ENCODE results near the gene SLC10A1.

The SLC10A1 gene

DNA sequence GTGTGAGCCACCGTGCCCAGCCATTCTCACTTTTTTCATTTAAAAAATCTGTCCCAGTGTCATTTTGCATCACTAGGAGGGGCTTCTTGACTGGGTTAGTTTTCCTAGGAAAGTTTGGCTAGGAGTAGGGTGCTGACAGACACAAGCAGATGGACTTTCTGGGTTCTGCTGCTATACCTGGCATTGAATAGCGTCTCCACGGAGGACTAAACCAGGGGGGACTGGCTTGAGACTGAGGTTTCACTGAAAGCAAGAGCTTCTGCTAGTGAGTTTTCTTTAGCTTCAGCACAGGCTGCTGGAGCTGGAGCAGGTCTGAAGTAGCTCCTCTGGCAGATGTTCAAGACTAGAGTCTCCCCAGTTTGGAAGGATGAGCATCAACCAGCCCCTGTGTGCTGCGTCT is 1.4 kb downstream of the SLC10A1 start:
- DNase-seq (ENCODE audit: low spot score) = no peak
- Mint-ChIP-seq H3K4me3 (no peak overlapping the region), H3K4me1 (ENCODE audit: low read depth) (no peaks in the 10 kb centered on the region), H3K27ac (no peak overlapping the region), H3K36me3 (ENCODE audit: low read depth) (no peaks in the 10 kb centered on the region), H3K27me3 (ENCODE audit: low read depth) (peaks cover 4% of the 10 kb centered on the region), H3K9me3 (no peaks in the 10 kb centered on the region)

DNA sequence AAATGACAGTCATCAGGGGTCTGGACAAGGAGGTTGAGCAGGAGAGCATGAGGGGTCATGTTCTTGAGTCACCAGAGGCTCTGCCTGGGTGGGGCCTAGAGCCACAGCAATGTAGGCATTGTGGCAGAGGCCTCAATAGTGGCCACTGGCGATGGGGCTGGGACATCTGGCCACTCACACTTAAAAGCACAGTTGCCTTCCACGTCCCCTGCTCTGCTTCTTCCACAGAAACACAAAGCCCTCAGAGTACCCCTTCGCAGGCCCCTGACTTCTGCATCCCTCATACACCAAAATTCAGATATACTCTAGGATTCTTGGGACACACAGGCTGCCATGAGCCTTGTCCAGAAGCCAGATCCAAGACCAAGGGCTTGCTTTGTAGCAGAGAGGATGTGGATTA is 2.2 kb downstream of the SLC10A1 start:
- H3K9me3 Mint-ChIP-seq = no peaks in the 10 kb centered on the region
- no peaks in the 10 kb centered on the region for H3K4me1 Mint-ChIP-seq (ENCODE audit: low read depth)
- peaks cover 2% of the 10 kb centered on the region for H3K27me3 Mint-ChIP-seq (ENCODE audit: low read depth)
- no peak overlapping the region for H3K27ac Mint-ChIP-seq
- H3K4me3 Mint-ChIP-seq = no peak overlapping the region
- H3K36me3 Mint-ChIP-seq (ENCODE audit: low read depth) = no peaks in the 10 kb centered on the region
- no peak for DNase-seq (ENCODE audit: low spot score)

DNA sequence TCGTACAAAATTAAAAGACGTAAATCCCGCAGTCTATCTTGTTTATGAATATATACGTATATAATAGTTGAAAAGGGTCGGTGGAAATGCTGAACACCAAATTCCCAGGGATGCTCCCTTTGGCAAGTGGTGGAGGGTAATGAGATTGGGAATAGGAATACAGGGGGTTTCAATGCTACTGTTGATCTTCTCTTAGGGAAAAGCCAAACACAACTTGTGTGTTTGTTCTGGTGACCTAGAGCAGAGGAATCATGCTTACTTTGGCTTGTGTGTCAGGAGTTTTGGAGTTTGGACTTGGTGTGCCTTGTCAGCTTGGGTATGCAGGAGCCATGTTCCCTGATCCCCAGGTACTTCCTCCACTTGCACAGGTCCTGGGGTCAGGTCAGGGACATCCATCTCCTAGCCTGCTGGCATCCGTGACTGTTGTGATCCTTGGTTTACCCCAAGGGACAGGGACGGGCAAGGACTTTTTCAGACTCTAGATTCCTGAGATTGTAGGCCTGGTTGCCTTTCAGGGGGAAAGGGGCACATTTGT is 4.1 kb downstream of the SLC10A1 start:
- no peaks in the 10 kb centered on the region for H3K36me3 Mint-ChIP-seq (ENCODE audit: low read depth)
- DNase-seq (ENCODE audit: low spot score) = no peak
- no peaks in the 10 kb centered on the region for H3K4me1 Mint-ChIP-seq (ENCODE audit: low read depth)
- no peak overlapping the region for H3K27ac Mint-ChIP-seq
- no peaks in the 10 kb centered on the region for H3K9me3 Mint-ChIP-seq
- no peak overlapping the region for H3K4me3 Mint-ChIP-seq
- H3K27me3 Mint-ChIP-seq (ENCODE audit: low read depth) = peaks cover 3% of the 10 kb centered on the region

DNA sequence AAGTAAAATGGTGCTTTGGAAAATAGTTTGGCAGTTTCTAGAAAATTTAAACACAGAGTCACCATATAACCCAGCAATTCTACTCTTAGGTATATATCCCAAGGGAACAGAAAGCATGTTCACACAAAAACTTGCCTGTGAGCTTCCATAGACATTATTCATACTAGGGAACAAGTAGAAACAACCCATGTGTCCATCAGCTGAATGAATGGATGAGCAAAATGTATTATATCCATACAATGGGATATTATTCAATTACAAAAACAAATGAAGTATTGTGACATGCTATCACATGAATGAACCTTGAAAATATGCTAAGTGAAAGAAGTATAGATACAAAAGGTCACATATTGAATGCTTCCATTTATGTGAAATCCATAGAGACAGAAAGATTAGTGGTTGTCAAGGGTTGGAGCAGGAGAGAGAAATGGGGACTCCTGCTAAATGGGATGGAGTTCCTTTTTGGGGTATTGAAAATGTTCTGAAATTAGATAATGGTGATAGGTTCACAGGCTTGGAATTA is 7.9 kb downstream of the SLC10A1 start:
- DNase-seq (ENCODE audit: low spot score) = no peak
- Mint-ChIP-seq H3K36me3 (ENCODE audit: low read depth) (no peaks in the 10 kb centered on the region), H3K27ac (no peak overlapping the region), H3K27me3 (ENCODE audit: low read depth) (peaks cover 3% of the 10 kb centered on the region), H3K9me3 (no peaks in the 10 kb centered on the region), H3K4me3 (no peak overlapping the region), H3K4me1 (ENCODE audit: low read depth) (no peaks in the 10 kb centered on the region)

DNA sequence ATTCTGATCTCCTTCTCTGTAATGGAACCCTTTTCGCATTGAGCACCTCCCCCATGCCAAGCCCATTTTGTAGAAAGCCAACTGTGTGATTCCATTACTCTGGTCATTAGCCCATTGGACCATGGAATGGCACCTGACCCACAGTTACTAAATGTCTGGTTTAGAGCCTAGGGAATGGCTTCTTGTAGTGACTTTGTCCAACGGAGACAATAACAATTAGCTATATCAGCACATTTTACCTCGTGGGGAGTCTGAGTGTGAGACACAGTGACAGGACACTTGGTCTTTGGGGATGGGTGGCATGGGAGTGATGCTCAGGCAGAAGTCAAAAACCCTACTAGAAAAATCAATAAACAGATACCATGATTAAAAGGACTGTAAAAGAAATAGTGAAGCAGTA is 10.4 kb downstream of the SLC10A1 start:
- H3K9me3 Mint-ChIP-seq = no peaks in the 10 kb centered on the region
- DNase-seq (ENCODE audit: low spot score) = no peak
- H3K27ac Mint-ChIP-seq = no peak overlapping the region
- H3K4me3 Mint-ChIP-seq = no peak overlapping the region
- H3K36me3 Mint-ChIP-seq (ENCODE audit: low read depth) = no peaks in the 10 kb centered on the region
- no peaks in the 10 kb centered on the region for H3K4me1 Mint-ChIP-seq (ENCODE audit: low read depth)
- H3K27me3 Mint-ChIP-seq (ENCODE audit: low read depth) = peaks cover 3% of the 10 kb centered on the region

DNA sequence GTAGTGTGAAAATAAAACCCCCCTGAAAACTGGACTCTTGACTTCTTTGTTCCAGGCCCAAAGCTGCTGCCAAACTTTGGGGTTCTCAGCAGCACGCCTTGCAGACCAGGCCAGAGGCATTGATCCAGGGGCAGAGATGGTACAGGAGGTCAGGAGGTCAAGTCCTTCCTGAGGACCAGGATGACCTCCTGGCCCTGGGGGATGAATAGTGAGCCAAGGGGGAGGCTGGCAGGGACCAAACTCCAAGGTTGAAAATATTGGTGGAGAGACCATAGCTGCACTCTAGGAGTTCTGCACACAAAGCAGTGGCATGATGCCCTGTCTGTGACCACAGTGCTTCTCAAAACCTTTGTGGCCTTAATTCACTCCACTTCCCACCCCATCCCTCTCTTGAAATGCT is 12.1 kb downstream of the SLC10A1 start:
- no peaks in the 10 kb centered on the region for H3K9me3 Mint-ChIP-seq
- no peaks in the 10 kb centered on the region for H3K4me1 Mint-ChIP-seq (ENCODE audit: low read depth)
- no peak overlapping the region for H3K4me3 Mint-ChIP-seq

DNA sequence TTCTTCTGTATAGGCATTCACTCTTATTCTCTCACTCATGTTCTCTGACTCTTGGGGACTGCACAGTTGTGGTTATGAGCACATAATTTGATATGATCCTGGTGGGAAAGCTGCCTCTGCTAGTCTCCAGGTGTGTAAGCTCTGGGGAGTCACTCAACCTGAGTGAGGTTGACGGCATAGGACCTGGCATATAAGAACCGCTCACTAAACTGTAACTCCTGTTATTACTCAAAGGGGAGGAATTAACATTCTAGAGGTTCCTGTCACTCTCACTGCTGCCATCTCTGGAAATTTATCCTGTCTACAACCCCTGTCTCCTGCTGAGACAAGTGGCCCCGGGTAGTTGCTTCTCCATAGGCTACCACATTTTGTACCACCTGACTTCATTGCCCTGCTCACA is 16.1 kb downstream of the SLC10A1 start:
- H3K27ac Mint-ChIP-seq = no peak overlapping the region
- H3K36me3 Mint-ChIP-seq (ENCODE audit: low read depth) = peaks cover 26% of the 10 kb centered on the region
- H3K9me3 Mint-ChIP-seq = no peaks in the 10 kb centered on the region
- H3K27me3 Mint-ChIP-seq (ENCODE audit: low read depth) = no peaks in the 10 kb centered on the region
- H3K4me3 Mint-ChIP-seq = no peak overlapping the region
- H3K4me1 Mint-ChIP-seq (ENCODE audit: low read depth) = peaks cover 12% of the 10 kb centered on the region
- DNase-seq (ENCODE audit: low spot score) = no peak

More for the DNA sequence above, 12.1 kb downstream of the SLC10A1 start:
- Mint-ChIP-seq H3K36me3 (ENCODE audit: low read depth) (peaks cover under 1% of the 10 kb centered on the region), H3K27me3 (ENCODE audit: low read depth) (peaks cover 2% of the 10 kb centered on the region), H3K27ac (no peak overlapping the region)
- no peak for DNase-seq (ENCODE audit: low spot score)

DNA sequence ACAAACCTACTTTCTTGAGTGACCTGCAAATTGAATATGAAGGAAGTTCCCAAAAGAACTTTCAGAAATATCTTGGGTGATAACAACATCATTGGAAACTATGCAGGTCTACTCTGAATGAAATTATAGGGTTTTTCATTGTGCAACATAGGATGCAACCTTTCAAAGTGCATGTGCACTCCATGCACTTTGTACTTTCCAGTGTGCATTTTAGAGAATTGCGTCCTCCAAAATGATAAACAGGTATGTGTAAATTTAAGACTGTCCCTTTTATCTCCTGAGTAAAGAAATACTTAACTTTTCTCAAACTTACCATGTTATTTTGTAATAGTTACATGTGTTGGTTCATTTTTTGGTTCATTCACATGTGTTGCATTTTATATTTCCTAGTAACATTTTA is 16.9 kb downstream of the SLC10A1 start:
- peaks cover 34% of the 10 kb centered on the region for H3K36me3 Mint-ChIP-seq (ENCODE audit: low read depth)
- peaks cover 17% of the 10 kb centered on the region for H3K4me1 Mint-ChIP-seq (ENCODE audit: low read depth)
- H3K27ac Mint-ChIP-seq = no peak overlapping the region
- no peak overlapping the region for H3K4me3 Mint-ChIP-seq
- DNase-seq (ENCODE audit: low spot score) = no peak
- H3K9me3 Mint-ChIP-seq = no peaks in the 10 kb centered on the region
- no peaks in the 10 kb centered on the region for H3K27me3 Mint-ChIP-seq (ENCODE audit: low read depth)

DNA sequence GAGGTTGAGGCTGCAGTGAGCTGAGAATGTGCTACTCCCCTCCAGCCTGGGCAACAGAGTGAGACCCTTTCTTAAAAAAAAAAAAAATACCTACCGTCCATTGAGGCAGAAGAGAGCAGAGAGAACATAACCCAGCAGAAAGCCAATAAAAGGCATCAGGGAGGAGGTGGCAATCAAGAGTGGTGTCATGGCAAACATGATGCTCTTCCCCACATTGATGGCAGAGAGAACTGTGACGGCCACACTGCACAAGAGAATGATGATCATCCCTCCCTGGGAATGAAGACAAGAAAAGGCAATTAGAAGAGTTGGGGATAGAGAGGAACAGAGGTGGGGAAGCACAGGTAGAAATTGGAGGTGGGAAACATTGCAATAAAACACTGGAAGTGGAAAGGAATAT is 18.0 kb downstream of the SLC10A1 start:
- H3K27ac Mint-ChIP-seq = no peak overlapping the region

DNA sequence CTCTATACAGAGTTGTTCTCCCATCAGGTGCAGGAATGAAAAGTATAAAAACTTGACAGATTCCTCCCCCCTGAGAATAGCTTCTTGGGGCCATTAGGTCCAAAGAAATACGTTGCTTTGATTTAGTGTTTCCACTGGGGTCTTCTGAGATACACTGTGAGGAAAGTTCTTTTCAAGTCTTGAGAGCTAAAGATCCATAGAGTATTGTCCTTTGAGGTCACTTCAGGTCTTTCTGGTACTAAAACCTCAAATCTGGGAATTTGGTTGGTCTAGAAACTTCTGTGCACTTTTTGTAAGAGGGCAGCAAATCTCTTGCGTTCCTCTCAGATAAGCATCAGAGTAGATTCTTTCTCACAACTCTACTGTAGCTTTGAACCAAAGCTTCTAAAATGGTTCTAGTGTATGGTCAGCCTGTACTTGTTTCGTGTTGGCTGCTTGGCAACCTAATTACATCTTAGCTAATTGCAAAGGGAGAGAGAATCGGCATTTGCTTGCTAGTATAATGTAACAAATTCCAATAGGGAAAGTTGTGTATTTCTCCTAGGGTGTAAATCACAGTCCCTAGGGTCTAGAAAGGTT is 20.1 kb downstream of the SLC10A1 start:
- H3K4me3 Mint-ChIP-seq = no peak overlapping the region
- peaks cover 65% of the 10 kb centered on the region for H3K36me3 Mint-ChIP-seq (ENCODE audit: low read depth)
- H3K27ac Mint-ChIP-seq = no peak overlapping the region
- DNase-seq (ENCODE audit: low spot score) = no peak
- no peaks in the 10 kb centered on the region for H3K27me3 Mint-ChIP-seq (ENCODE audit: low read depth)
- H3K9me3 Mint-ChIP-seq = no peaks in the 10 kb centered on the region
- H3K4me1 Mint-ChIP-seq (ENCODE audit: low read depth) = peaks cover 19% of the 10 kb centered on the region

More for the DNA sequence above, 18.0 kb downstream of the SLC10A1 start:
- Mint-ChIP-seq H3K4me1 (ENCODE audit: low read depth) (peaks cover 17% of the 10 kb centered on the region), H3K27me3 (ENCODE audit: low read depth) (no peaks in the 10 kb centered on the region), H3K4me3 (no peak overlapping the region), H3K9me3 (no peaks in the 10 kb centered on the region), H3K36me3 (ENCODE audit: low read depth) (peaks cover 44% of the 10 kb centered on the region)
- DNase-seq (ENCODE audit: low spot score) = no peak

DNA sequence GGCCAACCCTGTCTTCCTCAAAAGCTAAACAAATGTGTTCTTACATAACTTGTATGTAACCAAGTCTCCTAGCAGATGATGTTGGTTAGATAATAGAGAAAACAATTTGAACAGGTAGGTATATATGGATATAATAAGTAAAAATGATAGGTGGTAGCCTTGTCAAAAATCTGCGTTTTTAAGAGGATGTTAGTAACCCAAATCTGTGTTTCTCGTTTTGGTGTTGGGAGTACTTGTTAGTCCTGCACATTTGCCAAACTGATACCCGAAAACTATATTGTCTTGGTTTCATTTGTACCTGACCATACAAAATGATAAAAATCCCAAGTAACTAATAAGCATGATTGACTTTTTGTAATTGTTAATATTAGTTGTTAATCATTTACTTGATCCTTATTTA is 22.0 kb downstream of the SLC10A1 start:
- Mint-ChIP-seq H3K4me1 (ENCODE audit: low read depth) (peaks cover 27% of the 10 kb centered on the region), H3K4me3 (no peak overlapping the region), H3K9me3 (no peaks in the 10 kb centered on the region), H3K27me3 (ENCODE audit: low read depth) (no peaks in the 10 kb centered on the region), H3K27ac (no peak overlapping the region), H3K36me3 (ENCODE audit: low read depth) (peaks cover 81% of the 10 kb centered on the region)
- no peak for DNase-seq (ENCODE audit: low spot score)

DNA sequence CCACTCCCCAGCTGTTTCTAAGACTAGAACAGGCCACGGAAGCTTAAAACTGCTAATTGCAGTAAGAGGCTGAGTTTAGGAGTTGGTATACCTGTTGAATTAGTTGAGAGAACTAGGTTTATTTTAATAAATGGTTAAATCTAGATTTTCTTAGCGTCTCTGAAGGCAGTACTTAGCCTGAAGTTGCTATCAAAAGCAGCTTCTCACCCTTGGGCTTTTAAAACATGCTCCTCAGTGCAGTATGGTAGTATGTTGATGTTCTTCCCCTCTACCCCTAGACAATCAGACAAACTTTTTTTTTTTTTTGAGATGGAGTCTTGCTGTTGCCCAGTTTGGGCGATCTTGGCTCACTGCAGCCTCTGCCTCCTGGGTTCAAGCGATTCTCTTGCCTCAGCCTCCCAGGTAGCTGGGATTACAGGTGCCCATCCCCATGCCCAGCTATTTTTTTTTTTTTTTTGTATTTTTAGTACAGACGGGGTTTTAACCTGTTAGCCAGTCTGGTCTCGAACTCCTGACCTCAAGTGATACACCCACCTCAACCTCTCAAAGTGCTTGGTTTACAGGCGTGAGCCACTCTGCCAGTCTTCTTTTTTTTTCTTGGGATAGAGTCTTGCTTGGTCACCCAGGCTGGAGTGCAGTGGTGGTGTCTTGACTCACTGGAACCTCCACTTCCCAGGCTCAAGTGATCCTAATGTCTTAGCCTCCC is 23.3 kb downstream of the SLC10A1 start:
- Mint-ChIP-seq H3K36me3 (ENCODE audit: low read depth) (peaks cover 86% of the 10 kb centered on the region), H3K9me3 (no peaks in the 10 kb centered on the region), H3K4me1 (ENCODE audit: low read depth) (peaks cover 37% of the 10 kb centered on the region), H3K4me3 (no peak overlapping the region), H3K27me3 (ENCODE audit: low read depth) (no peaks in the 10 kb centered on the region), H3K27ac (no peak overlapping the region)
- DNase-seq (ENCODE audit: low spot score) = no peak

DNA sequence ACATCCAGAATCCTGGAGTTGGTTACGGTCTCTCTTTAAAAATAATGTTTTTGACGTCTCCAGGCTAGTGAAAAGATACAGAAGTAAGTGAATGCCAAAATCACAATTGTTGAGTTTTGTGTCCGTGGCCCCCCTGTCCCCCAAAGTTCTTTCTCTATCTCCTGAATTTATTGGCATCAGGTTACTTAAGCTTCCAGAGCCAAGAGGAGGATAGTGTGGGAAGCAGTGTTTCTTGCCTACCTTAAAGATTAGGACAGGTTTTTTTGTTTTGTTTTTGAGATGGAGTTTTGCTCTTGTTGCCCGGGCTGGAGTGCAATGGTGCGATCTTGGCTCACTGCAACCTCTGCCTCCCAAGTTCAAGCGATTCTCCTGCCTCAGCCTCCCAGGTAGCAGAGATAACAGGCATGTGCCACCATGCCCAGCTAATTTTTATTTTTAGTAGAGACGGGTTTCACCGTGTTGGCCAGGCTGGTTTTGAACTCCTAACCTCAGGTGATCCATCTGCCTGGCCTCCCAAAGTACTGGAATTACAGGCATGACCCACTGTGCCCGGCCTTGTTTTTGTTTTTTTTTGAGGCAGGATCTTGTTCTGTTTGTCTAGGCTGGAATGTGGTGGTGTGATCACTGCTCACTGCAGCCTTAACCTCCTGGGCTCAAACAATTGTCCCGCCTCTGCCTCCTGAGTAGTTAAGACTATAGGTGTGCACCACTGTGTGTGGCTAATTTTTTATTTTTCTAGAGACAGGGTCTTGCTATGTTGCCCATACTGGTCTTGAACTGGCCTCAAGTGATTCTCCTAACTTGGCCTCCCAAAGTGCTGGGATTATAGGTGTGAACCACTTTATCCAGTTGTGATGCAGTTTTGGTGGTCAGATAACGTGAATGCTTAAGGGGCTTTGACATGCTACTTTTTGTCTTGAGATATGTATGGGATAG is 24.7 kb downstream of the SLC10A1 start:
- Mint-ChIP-seq H3K36me3 (ENCODE audit: low read depth) (peaks cover 92% of the 10 kb centered on the region), H3K9me3 (no peaks in the 10 kb centered on the region), H3K4me1 (ENCODE audit: low read depth) (peaks cover 45% of the 10 kb centered on the region), H3K27ac (no peak overlapping the region), H3K4me3 (no peak overlapping the region), H3K27me3 (ENCODE audit: low read depth) (no peaks in the 10 kb centered on the region)
- no peak for DNase-seq (ENCODE audit: low spot score)

DNA sequence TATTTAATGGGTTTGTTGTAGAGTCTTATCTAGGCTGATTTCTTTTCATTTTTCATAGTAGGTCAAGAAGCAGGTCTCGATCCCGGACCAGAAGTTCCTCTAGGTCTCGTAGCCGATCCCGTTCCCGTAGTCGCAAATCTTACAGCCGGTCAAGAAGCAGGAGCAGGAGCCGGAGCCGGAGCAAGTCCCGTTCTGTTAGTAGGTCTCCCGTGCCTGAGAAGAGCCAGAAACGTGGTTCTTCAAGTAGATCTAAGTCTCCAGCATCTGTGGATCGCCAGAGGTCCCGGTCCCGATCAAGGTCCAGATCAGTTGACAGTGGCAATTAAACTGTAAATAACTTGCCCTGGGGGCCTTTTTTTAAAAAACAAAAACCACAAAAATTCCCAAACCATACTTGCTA is 25.9 kb downstream of the SLC10A1 start:
- H3K27ac Mint-ChIP-seq = no peak overlapping the region
- H3K9me3 Mint-ChIP-seq = no peaks in the 10 kb centered on the region
- H3K27me3 Mint-ChIP-seq (ENCODE audit: low read depth) = no peaks in the 10 kb centered on the region
- H3K4me3 Mint-ChIP-seq = no peak overlapping the region
- peaks cover 41% of the 10 kb centered on the region for H3K4me1 Mint-ChIP-seq (ENCODE audit: low read depth)
- DNase-seq (ENCODE audit: low spot score) = no peak
- peaks cover 88% of the 10 kb centered on the region for H3K36me3 Mint-ChIP-seq (ENCODE audit: low read depth)

All from T-helper 2 cell treated with Interferon-gamma antibody and Interleukin-4, amounts not matched to agents 5 μg/mL and 100 μg/mL, for 36 hours (primary cell).